ENCODE measurements around the gene YARS2.

DNA sequence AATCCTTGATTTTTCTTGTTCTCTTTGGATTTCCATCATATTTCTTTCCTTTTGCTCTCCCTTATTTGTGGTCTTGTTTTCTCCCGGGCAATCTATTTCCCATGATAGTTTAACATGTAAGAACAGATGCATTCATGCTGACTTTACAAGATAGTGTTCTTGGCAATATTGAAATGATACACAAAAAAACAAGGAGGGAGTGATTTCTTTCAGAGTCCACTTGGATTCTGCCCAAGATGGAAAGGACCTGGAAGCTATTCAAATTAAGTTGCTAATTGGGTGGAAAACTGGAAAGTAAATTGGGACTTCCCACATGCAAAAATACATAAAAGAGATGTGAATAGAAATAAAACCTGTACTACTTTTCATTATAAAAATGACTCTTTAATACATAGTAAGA, 14.4 kb upstream of the YARS2 start:
- no peak for TF ChIP-seq REST (IDR thresholded peaks at IDR 0.05; ENCODE audit: insufficient read depth in 1 of 2, low read depth in 2 of 2, low read length in 2 of 2)
- no peak for TF ChIP-seq POLR2AphosphoS5 (IDR thresholded peaks at IDR 0.05; ENCODE audit: low read depth, low read length)
- no peak for TF ChIP-seq SIN3A (IDR thresholded peaks at IDR 0.05; ENCODE audit: borderline replicate concordance, insufficient read depth, low read length)
- no peak for TF ChIP-seq TAF1 (IDR thresholded peaks at IDR 0.05; ENCODE audit: borderline replicate concordance, insufficient read depth, low read length)
- TF ChIP-seq FOXP2 (optimal IDR thresholded peaks at IDR 0.05; ENCODE audit: borderline replicate concordance, extremely low read depth, extremely low read length, insufficient read depth): no peak
